ENCODE results near the gene IRF8. TPM values are rescaled to one million over a fixed set of nuclear protein-coding genes. Genes with fewer than 3 reads are reported as not detected.

Gene IRF8
- total and polyA plus RNA-seq, 10 donors = 103 to 329 (median 252) TPM

- Histone ChIP-seq H3K27me3 (replicated peaks in 1 of 7) (peaks cover 0 to 3% (median 0%) of the 10 kb centered on the region in 7 donors), H3K4me1 (peaks cover 0 to 31% (median 7%) of the 10 kb centered on the region in 6 donors), H3K9me3 (no peaks in the 10 kb centered on the region), H3K36me3 (no peaks in the 10 kb centered on the region), H3K27ac (no peak overlapping the region), H3K4me3 (no peak overlapping the region)
- peak; percentile 52 for DNase-seq
- WGBS, 5 donors = 85 to 93% (median 91%) methylated on average over 16 of the region's 16 CpGs
- intact Hi-C loops (cut with DNase I; ENCODE audit: low total_unique reads) = no loop called here
- TF ChIP-seq, protein P1, sequence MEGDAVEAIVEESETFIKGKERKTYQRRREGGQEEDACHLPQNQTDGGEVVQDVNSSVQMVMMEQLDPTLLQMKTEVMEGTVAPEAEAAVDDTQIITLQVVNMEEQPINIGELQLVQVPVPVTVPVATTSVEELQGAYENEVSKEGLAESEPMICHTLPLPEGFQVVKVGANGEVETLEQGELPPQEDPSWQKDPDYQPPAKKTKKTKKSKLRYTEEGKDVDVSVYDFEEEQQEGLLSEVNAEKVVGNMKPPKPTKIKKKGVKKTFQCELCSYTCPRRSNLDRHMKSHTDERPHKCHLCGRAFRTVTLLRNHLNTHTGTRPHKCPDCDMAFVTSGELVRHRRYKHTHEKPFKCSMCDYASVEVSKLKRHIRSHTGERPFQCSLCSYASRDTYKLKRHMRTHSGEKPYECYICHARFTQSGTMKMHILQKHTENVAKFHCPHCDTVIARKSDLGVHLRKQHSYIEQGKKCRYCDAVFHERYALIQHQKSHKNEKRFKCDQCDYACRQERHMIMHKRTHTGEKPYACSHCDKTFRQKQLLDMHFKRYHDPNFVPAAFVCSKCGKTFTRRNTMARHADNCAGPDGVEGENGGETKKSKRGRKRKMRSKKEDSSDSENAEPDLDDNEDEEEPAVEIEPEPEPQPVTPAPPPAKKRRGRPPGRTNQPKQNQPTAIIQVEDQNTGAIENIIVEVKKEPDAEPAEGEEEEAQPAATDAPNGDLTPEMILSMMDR (IDR thresholded peaks at IDR 0.05 in 8 of 11, conservative IDR thresholded peaks at IDR 0.05 in 3 of 11) = no peak
- TF ChIP-seq POLR2AphosphoS5 (IDR thresholded peaks at IDR 0.05) (no peak), POLR2A (IDR thresholded peaks at IDR 0.05) (no peak)
These were observed 37.7 kb upstream of the IRF8 start for GRCh38 chr16:85861095-85861825.

DNA sequence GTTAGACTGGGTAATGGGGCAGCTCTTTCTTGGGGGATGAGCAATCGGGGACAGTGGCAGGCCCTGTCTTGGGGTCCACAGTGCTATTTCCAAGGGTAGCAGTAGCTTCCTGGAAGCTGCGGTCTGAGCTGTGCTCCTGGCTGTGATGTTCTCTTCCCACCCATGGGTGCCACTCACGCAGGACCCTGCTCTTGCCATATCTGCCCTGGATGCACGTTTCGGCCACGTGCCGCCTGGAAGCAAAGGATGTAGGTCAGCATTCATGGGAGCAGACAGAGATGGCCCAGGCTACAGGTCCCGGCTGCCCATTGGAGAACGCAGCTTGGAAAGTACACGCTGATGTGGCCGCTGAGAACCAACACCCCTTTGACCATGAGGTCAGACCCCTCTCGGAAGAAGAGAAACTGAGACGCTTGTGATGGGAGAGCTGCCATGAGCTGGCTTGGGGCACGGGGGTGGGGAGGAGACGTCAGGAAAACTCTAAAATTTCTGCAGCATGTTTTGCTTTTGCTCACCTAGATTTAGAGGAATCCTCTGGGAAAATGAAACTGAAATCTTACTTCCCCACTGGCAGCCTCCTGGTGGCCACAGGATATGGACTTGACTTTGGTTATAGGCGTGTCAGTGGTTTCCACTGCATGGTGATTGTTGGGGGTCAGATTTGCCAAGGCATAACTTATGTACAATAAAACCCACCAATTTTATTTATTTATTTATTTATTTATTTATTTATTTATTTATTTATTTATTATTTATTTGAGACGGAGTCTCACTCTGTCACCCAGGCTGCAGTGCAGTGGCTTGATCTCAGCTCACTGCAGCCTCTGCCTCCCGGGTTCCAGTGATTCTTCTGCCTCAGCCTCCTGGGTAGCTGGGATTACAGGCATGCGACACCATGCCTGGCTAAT lies 36.2 kb upstream of the IRF8 start:
- Histone ChIP-seq H3K9me3 (no peaks in the 10 kb centered on the region), H3K4me1 (peaks cover 0 to 40% (median 14%) of the 10 kb centered on the region in 6 donors), H3K4me3 (no peak overlapping the region), H3K27me3 (replicated peaks in 1 of 7) (peaks cover 0 to 3% (median 0%) of the 10 kb centered on the region in 7 donors), H3K27ac (no peak overlapping the region), H3K36me3 (no peaks in the 10 kb centered on the region)
- TF ChIP-seq, protein P1 (IDR thresholded peaks at IDR 0.05 in 8 of 11, conservative IDR thresholded peaks at IDR 0.05 in 3 of 11) = no peak
- TF ChIP-seq POLR2A (IDR thresholded peaks at IDR 0.05) (no peak), POLR2AphosphoS5 (IDR thresholded peaks at IDR 0.05) (no peak)
- no peak for DNase-seq
- intact Hi-C loops (cut with DNase I; ENCODE audit: low total_unique reads) = no loop called here
- WGBS, 5 donors = 87 to 94% (median 90%) methylated on average over 18 to 19 of the region's 19 CpGs

DNA sequence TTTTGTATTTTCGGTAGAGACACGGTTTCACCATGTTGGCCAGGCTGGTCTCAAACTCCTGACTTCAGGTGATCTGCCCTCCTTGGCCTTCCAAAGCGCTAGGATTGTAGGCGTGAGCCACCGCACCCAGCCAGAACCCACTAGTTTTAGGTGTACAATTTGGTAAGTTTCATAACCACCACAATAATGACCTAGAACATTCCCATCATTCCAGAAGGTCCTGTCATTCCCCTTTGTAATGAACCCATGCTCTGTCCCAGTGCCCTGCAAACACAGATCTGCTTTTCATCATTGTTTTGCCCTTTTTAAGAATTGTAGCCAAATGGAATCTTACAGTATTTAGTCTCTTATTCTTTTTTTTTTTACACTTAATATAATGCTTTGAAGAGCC lies 35.6 kb upstream of the IRF8 start:
- Histone ChIP-seq H3K27ac (no peak overlapping the region), H3K4me1 (peaks cover 0 to 41% (median 16%) of the 10 kb centered on the region in 6 donors), H3K36me3 (no peaks in the 10 kb centered on the region), H3K9me3 (no peaks in the 10 kb centered on the region), H3K27me3 (replicated peaks in 1 of 7) (peaks cover 0 to 3% (median 0%) of the 10 kb centered on the region in 7 donors), H3K4me3 (no peak overlapping the region)
- 95 to 100% (median 96%) methylated on average over 5 of the region's 5 CpGs for WGBS, 5 donors
- TF ChIP-seq, protein P1 (IDR thresholded peaks at IDR 0.05 in 8 of 11, conservative IDR thresholded peaks at IDR 0.05 in 3 of 11) = no peak
- TF ChIP-seq POLR2AphosphoS5 (IDR thresholded peaks at IDR 0.05) (no peak), POLR2A (IDR thresholded peaks at IDR 0.05) (no peak)
- intact Hi-C loops (cut with DNase I; ENCODE audit: low total_unique reads) = no loop called here
- no peak for DNase-seq

DNA sequence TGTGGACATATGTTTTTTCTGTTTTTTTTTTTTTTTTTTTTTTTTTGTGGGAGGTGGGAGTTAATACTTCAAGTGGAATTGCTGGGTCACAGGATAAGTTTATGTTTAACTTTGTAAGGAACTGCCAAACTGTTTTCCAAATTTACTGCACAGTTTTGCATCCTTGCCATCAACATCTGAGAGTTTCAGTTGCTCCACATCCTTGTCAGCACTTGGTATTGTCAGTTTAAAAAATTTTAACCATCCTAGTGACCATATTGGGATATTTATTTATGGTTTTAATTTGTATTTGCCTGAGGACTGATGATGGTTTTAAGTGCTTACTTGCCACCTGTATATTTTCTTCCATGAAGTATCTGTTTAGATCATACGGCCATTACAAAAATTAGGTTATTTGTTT lies 34.0 kb upstream of the IRF8 start:
- TF ChIP-seq, protein P1 (IDR thresholded peaks at IDR 0.05 in 8 of 11, conservative IDR thresholded peaks at IDR 0.05 in 3 of 11) = no peak
- TF ChIP-seq POLR2AphosphoS5 (IDR thresholded peaks at IDR 0.05) (no peak), POLR2A (IDR thresholded peaks at IDR 0.05) (no peak)
- H3K27ac ChIP-seq = no peak overlapping the region
- 96 to 100% (median 98%) methylated on average over 1 of the region's 1 CpG for WGBS, 5 donors
- intact Hi-C loops (cut with DNase I; ENCODE audit: low total_unique reads) = no loop called here
- no peaks in the 10 kb centered on the region for H3K36me3 ChIP-seq
- no peaks in the 10 kb centered on the region for H3K9me3 ChIP-seq
- no peaks in the 10 kb centered on the region for H3K27me3 ChIP-seq (replicated peaks in 1 of 7)
- no peak overlapping the region for H3K4me3 ChIP-seq
- DNase-seq = no peak
- H3K4me1 ChIP-seq = peaks cover 3 to 43% (median 19%) of the 10 kb centered on the region in 6 donors
